Type B pancreatic cell (in vitro differentiated cells): ENCODE measurements around the gene SMIM13. TPM values are rescaled to one million over a fixed set of nuclear protein-coding genes. Genes with fewer than 3 reads are reported as not detected.

Source experiments
- DNase-seq: peaks from one replicate; pipeline ENCODE4 v3.0.0; 2021; ENCODE audit warnings: mixed read lengths; ENCODE audit not compliant: unreplicated experiment; ENCODE audit errors: extremely low spot score
- H3K27ac Mint-ChIP-seq: 2 replicates; pipeline ENCODE4 v1.8.0; 2021; ENCODE audit warnings: mild to moderate bottlenecking, mixed read lengths
- H3K27me3 Mint-ChIP-seq: 2 replicates; pipeline ENCODE4 v1.8.0; 2021; ENCODE audit warnings: mixed read lengths
- H3K36me3 Mint-ChIP-seq: 2 replicates; pipeline ENCODE4 v1.8.0; 2021; ENCODE audit warnings: mixed read lengths
- H3K4me1 Mint-ChIP-seq: one replicate; pipeline ENCODE4 v1.8.0; 2021; ENCODE audit warnings: mixed read lengths; ENCODE audit not compliant: unreplicated experiment
- H3K4me3 Mint-ChIP-seq: 2 replicates; pipeline ENCODE4 v1.8.0; 2021; ENCODE audit warnings: mild to moderate bottlenecking, mixed read lengths
- H3K9me3 Mint-ChIP-seq: 2 replicates; pipeline ENCODE4 v1.8.0; 2021; ENCODE audit warnings: mixed read lengths
- CTCF ChIP-seq: fragments of 200-600 bp; sonication (generic); conservative IDR thresholded peaks from 2 replicates; pipeline ENCODE4 v1.5.0; 2021; ENCODE audit warnings: antibody characterized with exemption, mild to moderate bottlenecking
- total RNA-seq: library from RNA; stranded (reverse); gene quantifications from 2 replicates; pipeline ENCODE4 v1.2.1, GENCODE V29; 2021; ENCODE audit warnings: low replicate concordance

The SMIM13 gene
- total RNA-seq, 1 donor from 2014 or later: 13.9 TPM

- Mint-ChIP-seq H3K9me3 (no peaks in the 10 kb centered on the region), H3K27ac (no peak overlapping the region)
Measured at GRCh38 chr6:11054722-11055121, 38.9 kb upstream of the SMIM13 start.

GRCh38 chr6:11055127-11055627, 38.5 kb upstream of the SMIM13 start:
- peaks cover 3% of the 10 kb centered on the region for H3K4me1 Mint-ChIP-seq
- TF ChIP-seq CTCF: no peak
- no peaks in the 10 kb centered on the region for H3K27me3 Mint-ChIP-seq
- no peak for DNase-seq
- no peaks in the 10 kb centered on the region for H3K36me3 Mint-ChIP-seq
- no peak overlapping the region for H3K27ac Mint-ChIP-seq
- H3K9me3 Mint-ChIP-seq: no peaks in the 10 kb centered on the region
- no peak overlapping the region for H3K4me3 Mint-ChIP-seq

More at GRCh38 chr6:11054722-11055121, 38.9 kb upstream of the SMIM13 start:
- Mint-ChIP-seq H3K4me3 (no peak overlapping the region), H3K36me3 (no peaks in the 10 kb centered on the region), H3K4me1 (peaks cover 3% of the 10 kb centered on the region), H3K27me3 (no peaks in the 10 kb centered on the region)
- no peak for DNase-seq
- no peak for TF ChIP-seq CTCF

GRCh38 chr6:11056871-11057270, 36.8 kb upstream of the SMIM13 start:
- no peaks in the 10 kb centered on the region for H3K9me3 Mint-ChIP-seq
- H3K27ac Mint-ChIP-seq: no peak overlapping the region
- H3K27me3 Mint-ChIP-seq: no peaks in the 10 kb centered on the region
- no peak overlapping the region for H3K4me3 Mint-ChIP-seq
- TF ChIP-seq CTCF: no peak
- no peak for DNase-seq
- H3K36me3 Mint-ChIP-seq: no peaks in the 10 kb centered on the region
- H3K4me1 Mint-ChIP-seq: peaks cover 3% of the 10 kb centered on the region

DNA sequence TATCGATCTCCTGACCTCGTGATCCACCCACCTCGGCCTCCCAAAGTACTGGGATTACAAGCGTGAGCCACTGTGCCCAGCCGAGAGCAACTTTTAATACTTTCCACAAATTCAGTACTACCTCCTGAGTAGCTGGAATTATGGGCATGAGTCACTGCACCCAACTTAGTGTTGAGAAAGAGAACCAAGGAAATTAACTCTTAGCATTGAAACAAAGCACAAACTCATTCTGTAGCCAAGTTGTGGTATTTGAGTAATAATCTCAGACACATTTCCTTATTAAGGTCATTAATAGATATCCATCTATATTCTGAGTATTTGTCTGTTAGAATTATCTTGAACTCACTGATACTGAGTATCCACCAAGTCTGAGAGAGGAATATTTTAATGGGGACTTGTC, 35.2 kb upstream of the SMIM13 start:
- Mint-ChIP-seq H3K36me3 (no peaks in the 10 kb centered on the region), H3K27me3 (no peaks in the 10 kb centered on the region), H3K9me3 (no peaks in the 10 kb centered on the region), H3K27ac (no peak overlapping the region), H3K4me3 (no peak overlapping the region), H3K4me1 (peaks cover 3% of the 10 kb centered on the region)
- no peak for TF ChIP-seq CTCF
- no peak for DNase-seq

DNA sequence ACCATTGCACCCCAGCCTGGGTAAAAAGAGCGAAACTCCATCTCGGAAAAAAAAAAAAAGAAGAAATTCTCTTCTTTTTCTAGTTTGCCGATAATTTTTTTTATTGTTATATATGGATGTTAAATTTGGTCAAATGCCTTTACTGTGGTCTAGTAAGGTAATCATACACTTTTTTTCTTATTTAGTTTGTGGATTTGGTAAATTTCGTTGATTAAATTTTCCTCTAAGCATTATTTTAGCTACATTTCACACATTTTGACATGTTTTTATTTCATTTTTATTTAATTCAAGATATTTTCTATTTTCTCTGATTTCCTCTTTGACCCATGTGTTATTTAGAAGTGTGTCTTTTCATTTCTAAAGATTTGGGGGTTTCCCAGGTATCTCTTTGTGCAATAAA, 31.6 kb upstream of the SMIM13 start:
- peaks cover 7% of the 10 kb centered on the region for H3K4me1 Mint-ChIP-seq

More for the DNA sequence above, 31.6 kb upstream of the SMIM13 start:
- no peaks in the 10 kb centered on the region for H3K36me3 Mint-ChIP-seq
- H3K27ac Mint-ChIP-seq: no peak overlapping the region
- no peaks in the 10 kb centered on the region for H3K27me3 Mint-ChIP-seq
- no peak for DNase-seq
- H3K9me3 Mint-ChIP-seq: no peaks in the 10 kb centered on the region
- no peak for TF ChIP-seq CTCF
- H3K4me3 Mint-ChIP-seq: no peak overlapping the region
